Psoas muscle (tissue), 8 donors: ENCODE results near the gene ZBTB18. TPM values are rescaled to one million over a fixed set of nuclear protein-coding genes. Genes with fewer than 3 reads are reported as not detected.
A peak's percentile ranks its signal among the peaks of the same experiment; 100 is the strongest.

ENCODE experiments used
- ATAC-seq, 4 donors: fragments of 200-7000 bp; cut with Tn5 transposase; one replicate each; pipeline ENCODE4 v1.9.1; 2020; ENCODE audit warnings: moderate library complexity in 3 of 4, mild to moderate bottlenecking in 2 of 4
- DNase-seq, 2 donors: peaks; one replicate each; pipeline ENCODE4 v3.0.0-alpha.2; 2020
- H3K27ac ChIP-seq: fragments of 200-600 bp; one replicate; pipeline ENCODE4 v1.8.0; 2022
- H3K27me3 ChIP-seq, 3 donors: fragments of 200-600 bp in 1 of 3; one replicate each; pipeline versions ENCODE4 v1.6.1 to v1.8.0; 2013 to 2022; ENCODE audit warnings: low read length in 2 of 3, mild to moderate bottlenecking in 2 of 3, moderate library complexity in 1 of 3; ENCODE audit not compliant: insufficient read depth in 3 of 3
- H3K36me3 ChIP-seq, 2 donors: fragments of 200-600 bp in 1 of 2; one replicate each; pipeline versions ENCODE4 v1.6.1 to v1.8.0; 2013 to 2022; ENCODE audit warnings: low read depth in 1 of 2, mild to moderate bottlenecking in 1 of 2, moderate library complexity in 1 of 2; ENCODE audit not compliant: insufficient read depth in 1 of 2
- H3K4me1 ChIP-seq: fragments of 200-600 bp; one replicate; pipeline ENCODE4 v1.8.0; 2022
- H3K4me3 ChIP-seq: fragments of 200-600 bp; one replicate; pipeline ENCODE4 v1.8.0; 2022; ENCODE audit warnings: mild to moderate bottlenecking
- H3K9me3 ChIP-seq: fragments of 200-600 bp; one replicate; pipeline ENCODE4 v1.8.0; 2022
- WGBS, 3 donors: extraction: QIAGEN DNeasy Blood & Tissue Kit; methylation state at CpG; one replicate each; pipeline versions ENCODE4 v1.1.6 to v1.1.7; 2013; 5-methylcytosine and 5-hydroxymethylcytosine counted together
- intact Hi-C, 2 donors: fragments of 100-400 bp; cut with DNase I; formaldehyde crosslinking; loops; one replicate each; pipeline versions ENCODE4 v1.11.0 to v1.14.2; 2022
- long read RNA-seq, 2 donors: library from polyadenylated mRNA; unstranded; transcript quantifications; one replicate each; pipeline ENCODE4 v2.0.0, GENCODE V29; 2021
- polyA plus RNA-seq, 3 donors: library from polyadenylated mRNA; stranded (reverse); fragments of 200-250 nt; gene quantifications; one replicate each; pipeline ENCODE4 v1.2.3, GENCODE V29; 2013
- total RNA-seq, 4 donors: library from RNA; stranded (reverse); fragmentation: NEBNext Ultra II Directional in 2 of 4; extraction: Animal tissue kit (Norgen Biotek cat#: 25700) in 2 of 4; gene quantifications; one replicate each; pipeline versions ENCODE4 v1.2.1 to v1.2.4, GENCODE V29; 2021 to 2023
- TF ChIP-seq, protein P1 (sequence below): fragments of 200-600 bp; IDR thresholded peaks from one replicate; pipeline ENCODE4 v1.8.0; 2022; ENCODE audit warnings: antibody characterized with exemption
- donor health status: healthy with polysubstance abuse.
- donor health status: DM: no; HTN: no; CAD: no; lungs with moderate emphysema.
- donor health status: Bipolar disorder and iron deficiency.
- donor health status: healthy.
- donor health status: DM: yes; HTN: yes; CAD: no.
- donor health status: DM: no; HTN: no; CAD: no.
- donor health status: DM: no; HTN: no; CAD: no.
- donor health status: DM: yes; HTN: yes; CAD: no.

The ZBTB18 gene
- total RNA-seq (10 to 100 TPM; 49.3 to 85.0 (median 58.3) TPM), polyA plus RNA-seq (10 to 100 TPM; 18.8 to 70.8 (median 27.3) TPM)
- long read RNA-seq, donor 1, partial matches to known transcripts: 3 of 3 reads
- long read RNA-seq, donor 1, other reads (novel, unspliced or antisense): 0 of 3 reads
- long read RNA-seq, donor 2, partial matches to known transcripts: 0 of 9 reads
- long read RNA-seq, donor 2, other reads (novel, unspliced or antisense): 8 of 9 reads

GRCh38 chr1:244050835-244051444 is at the start of gene ZBTB18:
Gene ZBTB18 (plus strand): TSS chr1:244051283. CDS start chr1:244051432, 149 bp downstream.
- Histone ChIP-seq H3K27me3 (no peaks in the 10 kb centered on the region), H3K4me3 (peak within 1 kb of the TSS; percentile 81), H3K4me1 (peaks cover 35% of the 10 kb centered on the region), H3K27ac (peak within 1 kb of the TSS; percentile 85), H3K9me3 (no peaks in the 10 kb centered on the region), H3K36me3 (peaks cover 4 to 22% of the 10 kb centered on the region in 2 donors)
- no peak for DNase-seq
- 3 to 5% (median 5%) methylated on average over 4 of the region's 4 CpGs for WGBS, 3 donors
- ATAC-seq: peak in 3 of 4 donors; percentile 22 to 34 (median 23)
- intact Hi-C loops: loop anchor here (5.0 to 10.0 kb wide), 3 partner anchors 104 to 156 kb away; no protein-coding TSS in a partner anchor
- TF ChIP-seq, protein P1, sequence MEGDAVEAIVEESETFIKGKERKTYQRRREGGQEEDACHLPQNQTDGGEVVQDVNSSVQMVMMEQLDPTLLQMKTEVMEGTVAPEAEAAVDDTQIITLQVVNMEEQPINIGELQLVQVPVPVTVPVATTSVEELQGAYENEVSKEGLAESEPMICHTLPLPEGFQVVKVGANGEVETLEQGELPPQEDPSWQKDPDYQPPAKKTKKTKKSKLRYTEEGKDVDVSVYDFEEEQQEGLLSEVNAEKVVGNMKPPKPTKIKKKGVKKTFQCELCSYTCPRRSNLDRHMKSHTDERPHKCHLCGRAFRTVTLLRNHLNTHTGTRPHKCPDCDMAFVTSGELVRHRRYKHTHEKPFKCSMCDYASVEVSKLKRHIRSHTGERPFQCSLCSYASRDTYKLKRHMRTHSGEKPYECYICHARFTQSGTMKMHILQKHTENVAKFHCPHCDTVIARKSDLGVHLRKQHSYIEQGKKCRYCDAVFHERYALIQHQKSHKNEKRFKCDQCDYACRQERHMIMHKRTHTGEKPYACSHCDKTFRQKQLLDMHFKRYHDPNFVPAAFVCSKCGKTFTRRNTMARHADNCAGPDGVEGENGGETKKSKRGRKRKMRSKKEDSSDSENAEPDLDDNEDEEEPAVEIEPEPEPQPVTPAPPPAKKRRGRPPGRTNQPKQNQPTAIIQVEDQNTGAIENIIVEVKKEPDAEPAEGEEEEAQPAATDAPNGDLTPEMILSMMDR: no peak

DNA sequence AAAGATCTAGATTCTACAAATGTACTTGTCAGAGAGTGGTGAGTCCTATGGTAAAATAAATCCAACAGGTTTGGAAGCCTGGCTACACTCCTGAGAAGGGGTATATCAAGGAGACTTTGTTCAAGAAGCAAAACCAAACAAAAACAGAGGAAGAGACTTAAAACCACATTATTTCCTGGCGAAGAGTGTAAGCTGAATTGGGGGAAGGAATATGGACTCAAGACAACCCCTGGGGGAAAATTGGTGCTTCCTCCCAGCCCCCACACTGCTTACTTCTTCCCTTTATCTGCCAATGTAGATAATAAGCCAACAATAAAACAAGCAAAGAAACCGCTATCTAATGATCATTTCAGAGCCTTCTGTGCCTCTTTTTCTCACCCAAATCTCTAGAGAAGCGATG is 48.4 kb upstream of the ZBTB18 start:
- intact Hi-C loops: no loop called here
- DNase-seq (no peak), ATAC-seq (no peak)
- Histone ChIP-seq H3K27ac (no peak overlapping the region), H3K4me1 (no peaks in the 10 kb centered on the region), H3K9me3 (no peaks in the 10 kb centered on the region), H3K27me3 (no peaks in the 10 kb centered on the region), H3K36me3 (no peaks in the 10 kb centered on the region), H3K4me3 (no peak overlapping the region)
- WGBS, 3 donors: 65 to 76% (median 74%) methylated on average over 3 of the region's 3 CpGs
- TF ChIP-seq, protein P1: no peak

DNA sequence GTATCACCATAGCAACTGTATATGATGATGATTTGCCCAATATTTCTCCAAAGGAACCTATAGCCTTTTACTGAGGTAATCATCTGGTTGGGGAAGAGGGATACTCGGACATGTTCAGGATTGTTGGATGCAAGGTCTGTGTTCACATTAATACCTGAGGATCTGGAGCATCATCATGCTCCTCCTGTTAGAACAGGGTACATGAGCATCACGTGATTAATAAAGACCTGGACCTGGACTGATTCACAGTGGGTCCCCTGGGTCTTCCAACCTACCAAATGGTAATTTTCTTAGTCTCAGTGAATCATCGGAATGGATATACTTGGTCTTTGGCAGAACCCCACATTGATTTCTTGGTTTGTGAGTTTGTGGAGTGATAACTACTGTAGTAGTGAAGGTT is 45.6 kb upstream of the ZBTB18 start:
- no peaks in the 10 kb centered on the region for H3K4me1 ChIP-seq
- ATAC-seq (no peak), DNase-seq (no peak)
- no peak overlapping the region for H3K27ac ChIP-seq
- intact Hi-C loops: no loop called here
- no peaks in the 10 kb centered on the region for H3K9me3 ChIP-seq
- no peak overlapping the region for H3K4me3 ChIP-seq
- H3K27me3 ChIP-seq: no peaks in the 10 kb centered on the region
- 84 to 87% (median 86%) methylated on average over 3 of the region's 3 CpGs for WGBS, 3 donors
- TF ChIP-seq, protein P1: no peak
- H3K36me3 ChIP-seq: no peaks in the 10 kb centered on the region

DNA sequence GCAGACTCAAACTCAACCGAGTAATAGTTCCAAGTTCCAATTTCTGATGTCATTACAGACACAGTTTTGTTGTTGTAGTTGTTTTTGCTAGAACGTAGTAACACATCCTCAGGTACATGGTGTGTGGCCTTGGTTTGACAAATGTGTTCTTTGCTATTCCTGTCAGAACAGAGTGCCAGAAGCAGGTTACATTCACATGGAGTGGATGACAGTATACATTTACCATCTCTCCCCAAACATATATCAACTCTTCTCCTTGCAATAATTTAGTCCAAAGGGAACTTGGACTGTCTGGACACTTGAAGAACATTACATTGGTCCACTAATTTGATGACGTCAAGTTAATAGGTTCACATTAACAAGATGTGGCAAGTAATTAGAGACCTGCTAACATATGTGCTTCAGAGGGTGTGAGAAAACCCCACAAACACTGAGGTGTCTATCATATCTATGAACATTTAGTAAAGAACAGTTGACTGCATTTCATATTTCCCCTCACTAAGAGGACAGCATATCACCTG is 44.6 kb upstream of the ZBTB18 start:
- TF ChIP-seq, protein P1: no peak
- ATAC-seq: no peak
- H3K27me3 ChIP-seq: peaks cover 0 to 1% (median 0%) of the 10 kb centered on the region in 3 donors

More for the DNA sequence above, 44.6 kb upstream of the ZBTB18 start:
- no peaks in the 10 kb centered on the region for H3K36me3 ChIP-seq
- WGBS, 3 donors: 62 to 63% (median 63%) methylated on average over 3 of the region's 3 CpGs
- no peaks in the 10 kb centered on the region for H3K9me3 ChIP-seq
- H3K27ac ChIP-seq: no peak overlapping the region
- H3K4me3 ChIP-seq: no peak overlapping the region
- DNase-seq: no peak
- intact Hi-C loops: no loop called here
- no peaks in the 10 kb centered on the region for H3K4me1 ChIP-seq
